OCI-M2 (cell line): ENCODE measurements around the gene ANO7.

Experiments
- DNase-seq: peaks from one replicate; lab custom pipeline; 2025; ENCODE audit not compliant: unreplicated experiment; lab: John Stamatoyannopoulos, UW

ANO7 gene

DNA sequence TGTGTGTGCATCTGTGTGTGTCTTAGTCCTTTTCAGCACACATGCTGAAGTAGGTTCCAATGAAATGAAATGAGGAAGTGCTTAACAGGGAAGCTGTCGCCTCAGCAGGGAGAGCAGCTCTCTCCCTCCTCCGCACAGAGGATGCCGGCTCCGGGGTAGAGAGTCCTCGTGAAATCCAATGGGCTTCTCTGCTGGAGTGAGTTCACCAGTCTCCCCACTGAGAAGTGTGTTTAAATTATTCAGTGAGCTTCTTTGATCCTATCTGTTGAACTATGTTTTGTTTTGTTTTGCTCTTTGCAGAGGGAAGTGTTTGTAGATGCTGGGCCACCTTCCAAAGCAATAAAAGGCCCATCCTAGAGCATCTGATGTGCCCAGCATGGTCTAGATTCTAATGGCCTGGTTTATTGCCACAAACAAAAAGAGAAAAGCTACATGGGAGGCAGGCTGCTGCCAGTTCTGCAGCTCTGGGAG, 31.5 kb upstream of the ANO7 start:
- DNase-seq: no peak

- no peak for DNase-seq
Measured at GRCh38 chr2:241157841-241158545, 30.5 kb upstream of the ANO7 start.

- no peak for DNase-seq
Measured at GRCh38 chr2:241158546-241158900, 30.0 kb upstream of the ANO7 start.

- no peak for DNase-seq
Measured at GRCh38 chr2:241159116-241159515, 29.4 kb upstream of the ANO7 start.

- DNase-seq: no peak
Measured at GRCh38 chr2:241160318-241160717, 28.2 kb upstream of the ANO7 start.

DNA sequence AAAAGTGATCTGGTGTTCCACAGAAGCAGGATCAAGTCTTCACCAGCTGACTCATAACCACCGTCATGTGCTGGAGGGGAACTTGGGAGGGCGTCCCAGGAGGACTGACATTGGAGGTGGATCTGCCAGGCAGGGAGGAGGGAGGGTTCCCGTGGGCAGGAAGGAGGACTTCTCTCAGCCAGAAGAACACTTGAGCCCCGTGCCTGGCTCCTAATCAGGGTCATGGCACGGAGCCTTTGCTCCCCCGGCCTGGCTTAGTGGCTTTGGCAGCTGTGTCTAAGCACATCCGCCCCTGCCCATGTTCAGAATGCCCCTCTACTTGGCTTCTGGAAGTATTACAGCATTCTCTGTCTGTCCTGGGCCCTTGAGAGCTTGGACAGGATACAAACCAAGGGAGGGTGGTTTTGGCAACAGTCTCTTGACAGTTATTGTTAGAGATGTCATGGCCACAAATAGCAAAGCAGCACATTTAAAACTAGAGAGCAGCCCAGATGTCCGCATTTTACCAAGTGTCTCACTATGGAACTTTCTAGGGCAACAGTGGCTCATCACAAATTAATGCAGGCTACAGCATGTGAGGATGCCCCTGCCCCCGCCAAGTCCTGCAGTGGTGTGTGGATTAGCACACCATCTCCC, 26.7 kb upstream of the ANO7 start:
- no peak for DNase-seq

GRCh38 chr2:241163601-241164118, 24.8 kb upstream of the ANO7 start:
- DNase-seq: no peak

GRCh38 chr2:241168366-241168765, 20.1 kb upstream of the ANO7 start:
- DNase-seq: no peak

DNA sequence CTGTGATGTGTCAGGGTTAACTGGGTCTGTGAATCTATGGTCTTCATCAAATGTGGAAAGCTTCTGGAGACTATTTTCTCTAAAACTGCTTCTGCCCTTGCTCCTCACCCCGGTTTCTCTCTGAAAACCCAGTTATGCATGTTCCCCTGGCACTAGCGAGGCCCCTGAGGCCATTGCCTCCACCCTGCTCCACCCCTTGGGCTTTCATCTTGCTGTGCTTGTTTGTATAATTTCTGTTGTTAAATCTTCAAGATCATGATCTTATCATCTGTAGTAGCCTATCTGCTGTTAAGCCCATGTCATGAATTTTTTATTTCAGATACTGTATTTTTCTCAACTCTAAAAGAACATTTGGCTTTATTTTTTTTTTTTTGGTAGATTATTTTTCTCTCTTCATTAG, 14.9 kb upstream of the ANO7 start:
- DNase-seq: no peak

GRCh38 chr2:241177526-241178334, 10.7 kb upstream of the ANO7 start:
- no peak for DNase-seq

GRCh38 chr2:241178961-241179360, 9.5 kb upstream of the ANO7 start:
- DNase-seq: no peak

DNA sequence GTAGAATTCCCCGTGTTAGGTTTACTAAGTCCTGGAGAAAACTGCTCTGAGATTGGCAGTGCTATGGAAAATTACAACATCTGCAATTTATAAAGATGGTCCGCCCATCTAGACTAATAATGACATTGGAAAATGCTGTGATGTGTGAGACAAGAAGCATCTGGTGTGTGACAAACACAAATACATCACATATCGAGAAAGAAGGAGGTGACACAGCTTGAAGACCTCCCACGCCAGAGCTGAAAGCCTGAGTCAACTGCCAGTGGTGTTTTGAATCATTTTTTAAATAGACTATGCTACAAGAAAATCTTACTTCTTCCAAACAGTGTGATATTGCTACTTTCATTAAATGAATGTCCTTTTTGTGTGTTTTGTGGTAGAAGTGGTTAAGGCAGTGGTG, 8.6 kb upstream of the ANO7 start:
- no peak for DNase-seq

DNA sequence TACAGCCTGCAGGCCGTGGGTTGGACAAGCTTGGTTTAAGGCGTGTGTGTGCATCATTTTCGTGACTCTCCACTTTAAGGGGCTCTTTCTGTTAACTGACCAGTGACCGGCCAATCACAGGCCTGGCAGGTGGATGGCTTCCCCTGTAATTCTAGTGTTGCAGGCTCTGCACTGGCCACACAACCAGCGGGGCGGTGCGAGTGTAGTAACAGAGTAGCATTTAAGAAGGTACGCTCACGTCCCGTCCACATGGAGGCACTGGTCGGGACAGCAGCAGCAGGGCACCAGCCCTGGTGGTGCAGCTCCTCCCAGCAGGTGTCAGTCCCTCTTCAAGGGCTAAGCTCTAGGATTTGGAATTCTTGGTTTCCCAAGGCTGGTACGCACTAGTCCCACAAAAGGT, 8.0 kb upstream of the ANO7 start:
- no peak for DNase-seq

DNA sequence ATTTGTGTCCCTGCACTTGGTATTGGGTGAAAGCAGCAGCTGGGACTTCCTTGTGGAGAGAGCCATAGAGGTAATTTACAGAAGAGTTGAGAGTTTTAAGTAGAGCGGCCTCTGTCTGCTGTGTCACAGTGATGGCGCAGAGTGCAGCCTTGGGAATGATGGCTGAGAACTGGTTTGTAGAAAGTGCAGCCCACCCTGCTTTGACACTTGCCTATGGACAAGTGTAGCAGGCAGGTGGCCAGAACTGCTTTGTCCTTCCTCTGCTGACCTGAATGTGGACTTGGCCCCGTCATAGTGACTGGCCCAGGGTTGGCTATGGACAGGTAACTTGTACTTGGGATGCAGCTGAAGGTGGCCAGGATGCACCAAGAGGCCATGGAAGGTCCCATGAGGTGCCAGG, 6.4 kb upstream of the ANO7 start:
- no peak for DNase-seq

DNA sequence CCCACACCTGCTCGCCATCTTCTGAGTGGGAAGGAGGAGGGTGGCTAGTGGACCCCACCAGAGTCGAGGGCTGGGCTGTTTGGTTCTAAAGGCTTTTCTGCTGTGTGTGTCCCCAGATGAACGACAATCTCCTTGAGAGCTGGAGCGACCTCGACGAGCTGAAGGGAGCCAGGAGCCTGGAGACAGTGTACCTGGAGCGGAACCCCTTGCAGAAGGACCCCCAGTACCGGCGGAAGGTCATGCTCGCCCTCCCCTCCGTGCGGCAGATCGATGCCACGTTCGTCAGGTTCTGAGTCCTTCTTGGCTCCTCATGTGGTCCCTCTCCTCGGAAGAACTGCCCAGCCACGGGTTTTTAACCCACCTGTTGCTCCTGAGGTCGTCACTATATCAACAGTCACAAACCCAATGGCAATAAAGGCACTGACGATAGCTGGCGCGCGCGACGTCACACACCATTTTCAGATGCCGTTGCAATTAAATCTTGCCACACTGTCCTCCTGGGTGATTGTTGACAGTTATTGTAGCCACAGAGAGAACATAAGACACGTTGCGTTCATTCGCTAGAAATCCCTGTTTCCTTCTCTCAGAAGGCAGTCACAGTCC, 5.8 kb upstream of the ANO7 start:
- DNase-seq: no peak

DNA sequence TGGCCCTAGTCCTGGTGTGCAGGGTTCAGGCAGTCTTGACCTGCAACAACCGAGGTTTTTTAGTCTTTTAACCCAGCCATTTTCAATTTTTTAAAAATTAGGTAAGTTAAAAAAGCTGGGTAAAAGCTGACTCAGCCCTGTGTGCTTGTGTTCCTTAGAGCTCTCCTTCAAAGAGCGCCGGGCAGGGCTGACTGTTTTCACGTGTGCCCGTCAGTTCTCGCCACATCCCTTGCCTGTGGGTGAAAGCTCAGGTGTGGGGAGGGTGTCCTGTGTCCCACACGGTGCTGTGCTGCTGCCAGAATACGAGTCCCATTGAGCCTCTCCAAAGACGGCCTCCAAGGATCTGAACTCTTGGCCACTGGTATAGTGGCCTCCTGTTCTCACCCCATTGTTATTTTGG, 5.3 kb upstream of the ANO7 start:
- DNase-seq: no peak

- DNase-seq: no peak
Measured at GRCh38 chr2:241184901-241185300, 3.6 kb upstream of the ANO7 start.

GRCh38 chr2:241185961-241186360, 2.5 kb upstream of the ANO7 start:
- no peak for DNase-seq

DNA sequence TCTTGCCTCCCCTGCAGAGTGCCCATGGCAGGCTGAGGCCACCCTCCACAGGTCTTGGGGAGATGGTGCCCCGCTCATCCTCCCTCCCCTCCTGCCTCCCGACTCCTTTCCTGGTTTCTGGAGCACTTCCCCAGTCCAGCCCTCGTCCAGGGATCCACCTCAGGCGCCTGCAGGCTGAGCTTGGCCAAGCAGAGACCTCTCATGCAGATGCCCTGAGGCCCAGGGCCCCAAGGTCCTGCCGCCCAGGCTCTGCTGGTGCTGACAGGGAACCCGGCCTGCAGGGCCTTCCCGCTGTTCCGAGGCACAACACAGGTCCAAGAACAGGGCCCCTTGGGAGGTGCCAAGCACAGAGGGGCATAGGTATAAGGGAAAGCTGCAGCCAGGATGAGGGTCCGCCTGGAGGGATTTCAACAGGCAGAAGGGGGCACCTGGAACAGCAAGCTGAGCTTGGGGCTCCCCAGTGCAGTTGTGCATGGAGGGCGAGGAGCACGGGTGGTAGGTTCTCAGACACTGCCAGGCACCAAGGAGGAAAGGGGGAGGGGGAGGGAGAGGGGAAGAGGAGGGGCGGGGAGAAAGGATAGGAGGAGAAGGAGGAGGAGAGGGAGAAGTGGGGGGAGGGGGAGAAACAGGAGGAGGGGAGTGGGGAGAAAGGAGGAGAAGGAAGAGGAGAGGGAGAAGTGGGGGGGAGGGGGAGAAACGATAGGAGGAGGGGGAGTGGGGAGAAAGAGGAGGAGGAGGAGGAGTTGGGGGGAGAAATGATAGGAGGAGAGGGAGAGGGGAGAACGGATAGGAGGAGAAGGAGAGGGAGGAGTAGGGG, 1.2 kb upstream of the ANO7 start:
- DNase-seq: no peak

DNA sequence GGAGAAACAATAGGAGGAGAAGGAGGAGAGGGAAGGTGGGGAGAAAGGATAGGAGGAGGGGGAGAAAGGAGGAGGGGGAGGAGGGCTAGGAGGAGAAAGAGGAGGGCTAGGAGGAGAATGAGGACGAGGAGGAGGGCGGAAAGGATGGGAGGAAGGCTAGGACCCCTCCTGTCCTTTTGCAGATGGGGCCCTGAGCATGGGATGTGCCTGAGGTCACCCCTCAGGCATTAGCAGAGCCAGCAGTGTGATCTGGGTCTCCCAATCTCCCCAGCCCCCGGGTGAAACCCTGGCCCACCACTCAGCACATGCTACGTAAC, 601 bp upstream of the ANO7 start:
- DNase-seq: no peak
